OCI-LY1 (cell line): ENCODE measurements around the gene ADK.

Experiments used
- H2AFZ ChIP-seq: fragments of 200-600 bp; sonication (generic), shearing (Covaris generic); 2 replicates; pipeline ENCODE4 v1.6.0; 2014; ENCODE audit warnings: antibody characterized with exemption, mild to moderate bottlenecking, low read length
- H3F3A ChIP-seq: fragments of 200-600 bp; sonication (generic), shearing (Covaris generic); 2 replicates; pipeline ENCODE4 v1.6.0; 2014; ENCODE audit warnings: mild to moderate bottlenecking, antibody characterized with exemption, low read length, moderate library complexity; ENCODE audit not compliant: insufficient read depth
- H3K27ac ChIP-seq: fragments of 200-600 bp; sonication (generic); 2 replicates; pipeline ENCODE4 v1.5.1; 2014; ENCODE audit warnings: low read length, mixed run types, mild to moderate bottlenecking, low read depth; ENCODE audit not compliant: poor library complexity, severe bottlenecking
- H3K27me3 ChIP-seq: fragments of 200-600 bp; sonication (generic); 2 replicates; pipeline ENCODE4 v1.6.0; 2014; ENCODE audit warnings: antibody characterized with exemption, mild to moderate bottlenecking, low read length, moderate library complexity; ENCODE audit not compliant: insufficient read depth
- H3K36me3 ChIP-seq: fragments of 200-600 bp; sonication (generic); 2 replicates; pipeline ENCODE4 v1.6.1; 2014; ENCODE audit warnings: mild to moderate bottlenecking, antibody characterized with exemption, low read length, moderate library complexity, mixed read lengths; ENCODE audit not compliant: insufficient read depth
- H3K4me1 ChIP-seq: fragments of 200-600 bp; sonication (generic); 2 replicates; pipeline ENCODE4 v1.5.1; 2014; ENCODE audit warnings: mild to moderate bottlenecking, low read length, moderate library complexity; ENCODE audit not compliant: insufficient read depth, severe bottlenecking
- H3K4me2 ChIP-seq: fragments of 200-600 bp; sonication (generic), shearing (Covaris generic); 2 replicates; pipeline ENCODE4 v1.6.1; 2014; ENCODE audit warnings: low read length
- H3K4me3 ChIP-seq: fragments of 200-600 bp; sonication (generic); 2 replicates; pipeline ENCODE4 v1.5.1; 2014; ENCODE audit warnings: low read length, low read depth, mild to moderate bottlenecking, mixed read lengths; ENCODE audit not compliant: poor library complexity, severe bottlenecking
- H3K79me2 ChIP-seq: fragments of 200-600 bp; shearing (Covaris generic); 2 replicates; pipeline ENCODE4 v1.6.1; 2016; ENCODE audit warnings: mixed run types, low read length, mixed read lengths; ENCODE audit not compliant: insufficient read depth
- H3K9ac ChIP-seq: fragments of 200-600 bp; sonication (generic), shearing (Covaris generic); 2 replicates; pipeline ENCODE4 v1.6.1; 2014; ENCODE audit warnings: mild to moderate bottlenecking, low read length, mixed read lengths
- H3K9me2 ChIP-seq: fragments of 200-600 bp; sonication (generic), shearing (Covaris generic); 2 replicates; pipeline ENCODE4 v1.6.1; 2014; ENCODE audit warnings: low read depth, mild to moderate bottlenecking, low read length, mixed read lengths
- H3K9me3 ChIP-seq: fragments of 200-600 bp; shearing (Covaris generic); 2 replicates; pipeline ENCODE4 v1.6.1; 2014; ENCODE audit warnings: low read length, mixed read lengths
- H4K20me1 ChIP-seq: fragments of 200-600 bp; sonication (generic), shearing (Covaris generic); 2 replicates; pipeline ENCODE4 v1.6.0; 2016; ENCODE audit warnings: mild to moderate bottlenecking, low read length; ENCODE audit not compliant: insufficient read depth
- EZH2 ChIP-seq: fragments of 200-600 bp; sonication (generic), shearing (Covaris generic); IDR thresholded peaks from 2 replicates; pipeline ENCODE4 v1.8.0; 2017; ENCODE audit warnings: borderline replicate concordance, mixed run types, mild to moderate bottlenecking, antibody characterized with exemption, low read length, moderate library complexity, mixed read lengths
- TF ChIP-seq, protein P1 (sequence below): fragments of 200-600 bp; sonication (generic), shearing (Covaris generic); IDR thresholded peaks from 2 replicates; pipeline ENCODE4 v1.5.1; 2017; ENCODE audit warnings: mild to moderate bottlenecking, antibody characterized with exemption, low read length, moderate library complexity, mixed read lengths

Gene ADK

DNA sequence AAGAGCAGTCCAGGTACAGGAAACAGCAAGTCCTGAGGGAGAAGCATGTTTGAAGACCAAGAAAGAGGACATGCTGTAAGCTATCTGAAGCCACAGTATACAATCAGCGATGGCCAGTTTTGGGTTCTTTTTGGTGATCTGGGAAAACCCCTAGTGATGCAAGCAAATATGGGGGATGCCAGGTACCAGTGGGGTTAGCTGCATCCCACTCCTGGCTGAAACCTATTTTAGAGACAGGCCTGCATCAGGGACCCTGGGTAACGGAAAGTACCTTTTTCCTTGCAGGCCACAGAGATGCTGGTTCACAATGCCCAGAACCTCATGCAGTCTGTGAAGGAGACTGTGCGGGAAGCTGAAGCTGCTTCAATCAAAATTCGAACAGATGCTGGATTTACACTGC, 33.3 kb upstream of the ADK start:
- H3K27ac ChIP-seq, result no peak overlapping the region
- H4K20me1 ChIP-seq, result no peaks in the 10 kb centered on the region
- H3K9me3 ChIP-seq, result no peaks in the 10 kb centered on the region
- H3K4me1 ChIP-seq, result no peaks in the 10 kb centered on the region
- no peak overlapping the region for H3K9ac ChIP-seq
- H3K79me2 ChIP-seq, result no peaks in the 10 kb centered on the region
- H3K36me3 ChIP-seq, result peaks cover 88% of the 10 kb centered on the region
- H3F3A ChIP-seq, result no peaks in the 10 kb centered on the region
- H3K27me3 ChIP-seq, result no peaks in the 10 kb centered on the region
- TF ChIP-seq EZH2, result no peak
- TF ChIP-seq, protein P1, sequence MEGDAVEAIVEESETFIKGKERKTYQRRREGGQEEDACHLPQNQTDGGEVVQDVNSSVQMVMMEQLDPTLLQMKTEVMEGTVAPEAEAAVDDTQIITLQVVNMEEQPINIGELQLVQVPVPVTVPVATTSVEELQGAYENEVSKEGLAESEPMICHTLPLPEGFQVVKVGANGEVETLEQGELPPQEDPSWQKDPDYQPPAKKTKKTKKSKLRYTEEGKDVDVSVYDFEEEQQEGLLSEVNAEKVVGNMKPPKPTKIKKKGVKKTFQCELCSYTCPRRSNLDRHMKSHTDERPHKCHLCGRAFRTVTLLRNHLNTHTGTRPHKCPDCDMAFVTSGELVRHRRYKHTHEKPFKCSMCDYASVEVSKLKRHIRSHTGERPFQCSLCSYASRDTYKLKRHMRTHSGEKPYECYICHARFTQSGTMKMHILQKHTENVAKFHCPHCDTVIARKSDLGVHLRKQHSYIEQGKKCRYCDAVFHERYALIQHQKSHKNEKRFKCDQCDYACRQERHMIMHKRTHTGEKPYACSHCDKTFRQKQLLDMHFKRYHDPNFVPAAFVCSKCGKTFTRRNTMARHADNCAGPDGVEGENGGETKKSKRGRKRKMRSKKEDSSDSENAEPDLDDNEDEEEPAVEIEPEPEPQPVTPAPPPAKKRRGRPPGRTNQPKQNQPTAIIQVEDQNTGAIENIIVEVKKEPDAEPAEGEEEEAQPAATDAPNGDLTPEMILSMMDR, result no peak
- no peaks in the 10 kb centered on the region for H3K9me2 ChIP-seq
- no peak overlapping the region for H2AFZ ChIP-seq
- no peak overlapping the region for H3K4me3 ChIP-seq
- H3K4me2 ChIP-seq, result no peak overlapping the region

DNA sequence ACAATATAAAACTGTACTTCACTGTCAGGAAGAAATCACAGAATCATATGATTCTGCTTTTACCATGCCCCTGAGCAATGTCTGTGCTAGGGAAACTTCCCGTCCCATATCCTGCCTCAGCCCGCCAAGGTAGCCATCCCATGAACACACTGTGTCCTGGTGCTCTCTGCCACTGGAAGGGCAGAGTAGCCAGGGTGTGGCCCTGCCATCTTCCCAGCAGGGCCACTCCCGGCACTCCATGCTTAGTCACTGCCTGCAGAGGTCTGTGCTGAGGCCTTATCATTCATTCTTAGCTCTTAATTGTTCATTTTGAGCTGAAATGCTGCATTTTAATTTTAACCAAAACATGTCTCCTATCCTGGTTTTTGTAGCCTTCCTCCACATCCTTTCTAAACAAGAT, 32.2 kb upstream of the ADK start:
- Histone ChIP-seq H3K4me1 (no peaks in the 10 kb centered on the region), H3K79me2 (no peaks in the 10 kb centered on the region), H3K27me3 (no peaks in the 10 kb centered on the region), H3K4me2 (no peak overlapping the region), H3K4me3 (no peak overlapping the region), H4K20me1 (no peaks in the 10 kb centered on the region), H3K9me3 (no peaks in the 10 kb centered on the region), H3K36me3 (peaks cover 89% of the 10 kb centered on the region), H3K9ac (no peak overlapping the region), H3F3A (no peaks in the 10 kb centered on the region), H3K9me2 (no peaks in the 10 kb centered on the region), H3K27ac (no peak overlapping the region), H2AFZ (no peak overlapping the region)
- TF ChIP-seq, protein P1, result no peak
- TF ChIP-seq EZH2, result no peak

DNA sequence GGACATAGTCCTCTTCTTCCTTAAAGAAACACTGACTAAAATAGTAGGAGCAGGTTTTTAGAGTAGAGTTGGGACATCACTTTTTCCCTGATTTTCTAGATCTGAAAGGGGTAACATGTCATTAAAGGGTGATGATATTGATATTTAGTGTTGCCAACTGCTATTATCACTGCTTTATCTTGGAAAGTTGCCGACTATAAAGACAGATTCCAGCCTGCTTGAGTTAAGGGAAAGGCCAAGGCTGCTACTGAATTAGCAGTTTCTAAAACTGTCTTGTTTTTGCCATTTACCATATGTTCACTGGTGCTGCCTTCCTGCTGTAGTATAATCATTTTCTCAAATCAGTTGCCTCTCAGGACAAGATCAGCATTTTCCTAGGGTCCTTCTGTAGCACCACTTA, 30.1 kb upstream of the ADK start:
- Histone ChIP-seq H3K9me2 (no peaks in the 10 kb centered on the region), H3K27me3 (no peaks in the 10 kb centered on the region), H3K9ac (no peak overlapping the region), H3F3A (no peaks in the 10 kb centered on the region), H3K4me1 (no peaks in the 10 kb centered on the region), H3K4me2 (no peak overlapping the region), H3K9me3 (no peaks in the 10 kb centered on the region), H4K20me1 (no peaks in the 10 kb centered on the region), H3K36me3 (peaks cover 94% of the 10 kb centered on the region), H2AFZ (no peak overlapping the region), H3K79me2 (no peaks in the 10 kb centered on the region), H3K27ac (no peak overlapping the region), H3K4me3 (no peak overlapping the region)
- TF ChIP-seq, protein P1, result no peak
- TF ChIP-seq EZH2, result no peak
